ENCODE data around the gene PHPT1.

Gene PHPT1

DNA sequence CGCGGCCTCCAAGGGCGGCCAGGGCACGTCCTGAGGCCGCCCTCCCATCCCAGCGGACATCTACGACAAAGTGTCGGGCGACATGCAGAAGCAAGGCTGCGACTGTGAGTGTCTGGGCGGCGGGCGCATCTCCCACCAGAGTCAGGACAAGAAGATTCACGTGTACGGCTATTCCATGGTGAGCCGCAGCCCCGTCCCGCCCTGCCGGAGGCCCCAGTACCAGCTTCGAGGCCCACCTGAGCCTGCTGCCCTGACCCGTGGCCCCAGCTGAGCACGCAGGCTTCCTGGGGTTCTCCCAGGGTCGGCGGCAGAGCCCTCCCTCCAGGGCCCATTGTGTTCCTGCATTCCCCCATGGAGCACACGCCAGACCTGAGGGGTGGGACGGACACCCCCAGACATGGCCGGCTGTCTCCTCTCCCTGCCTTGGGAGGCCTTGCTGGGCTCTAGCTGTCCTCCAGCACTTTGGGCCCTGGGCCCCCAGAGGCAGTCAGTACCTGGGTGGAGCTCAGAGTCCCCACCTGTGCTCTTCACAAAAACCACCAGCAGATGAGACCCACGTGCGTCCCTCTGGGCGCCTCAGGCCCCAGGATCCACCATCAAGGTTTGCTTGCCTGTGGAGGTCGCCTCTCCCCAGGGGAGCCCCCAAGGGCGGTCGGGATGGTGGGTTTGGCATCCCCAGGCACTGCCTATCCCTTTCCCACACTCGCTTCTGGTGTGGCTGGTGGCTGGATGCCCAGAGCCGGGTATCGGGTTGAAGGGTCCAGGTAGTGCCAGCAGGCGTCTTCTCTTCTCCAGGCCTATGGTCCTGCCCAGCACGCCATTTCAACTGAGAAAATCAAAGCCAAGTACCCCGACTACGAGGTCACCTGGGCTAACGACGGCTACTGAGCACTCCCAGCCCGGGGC lies 1.0 kb downstream of the PHPT1 start:
- DNase-seq = no peak

DNA sequence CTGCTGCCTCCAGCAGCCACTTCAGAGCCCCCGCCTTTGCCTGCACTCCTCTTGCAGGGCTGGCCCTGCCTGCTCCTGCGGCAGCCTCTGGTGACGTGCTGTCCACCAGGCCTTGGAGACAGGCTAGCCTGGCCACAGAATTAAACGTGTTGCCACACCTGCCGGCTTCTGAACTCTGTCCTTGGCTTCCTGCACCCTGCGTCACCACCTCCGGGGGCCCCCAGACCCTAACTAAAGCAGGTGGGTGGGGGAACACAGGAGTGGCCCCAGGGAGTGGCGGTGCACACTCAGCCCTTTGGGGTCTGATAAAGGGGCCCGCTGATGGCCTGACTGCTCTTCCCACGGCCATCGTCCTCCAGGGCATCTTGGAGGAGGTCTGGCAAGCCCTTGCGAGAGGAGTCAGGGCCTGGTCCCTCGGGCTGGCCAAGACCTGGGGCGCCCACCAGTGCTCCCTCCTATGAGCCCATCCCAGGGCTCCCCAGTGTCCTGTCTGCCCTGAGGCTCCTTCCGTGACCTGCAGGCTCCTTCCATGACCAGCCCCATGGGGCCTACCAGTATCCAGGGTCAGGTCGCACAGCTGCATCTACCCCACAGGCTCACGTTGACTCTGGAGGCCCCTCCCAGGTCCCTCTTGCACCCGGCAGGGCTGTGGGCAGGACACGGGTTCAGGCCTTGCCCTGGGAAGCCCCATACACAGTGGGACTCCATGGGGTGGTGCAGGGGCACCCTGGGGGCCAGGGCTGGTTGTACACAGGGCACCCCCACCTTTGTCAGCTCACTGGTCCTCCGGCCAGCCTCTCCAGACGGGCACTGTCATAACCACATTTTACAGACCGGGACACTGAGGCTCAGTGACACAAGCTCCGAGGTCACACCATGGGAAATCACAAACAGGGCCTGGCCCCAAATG lies 1.9 kb downstream of the PHPT1 start:
- no peak for DNase-seq

DNA sequence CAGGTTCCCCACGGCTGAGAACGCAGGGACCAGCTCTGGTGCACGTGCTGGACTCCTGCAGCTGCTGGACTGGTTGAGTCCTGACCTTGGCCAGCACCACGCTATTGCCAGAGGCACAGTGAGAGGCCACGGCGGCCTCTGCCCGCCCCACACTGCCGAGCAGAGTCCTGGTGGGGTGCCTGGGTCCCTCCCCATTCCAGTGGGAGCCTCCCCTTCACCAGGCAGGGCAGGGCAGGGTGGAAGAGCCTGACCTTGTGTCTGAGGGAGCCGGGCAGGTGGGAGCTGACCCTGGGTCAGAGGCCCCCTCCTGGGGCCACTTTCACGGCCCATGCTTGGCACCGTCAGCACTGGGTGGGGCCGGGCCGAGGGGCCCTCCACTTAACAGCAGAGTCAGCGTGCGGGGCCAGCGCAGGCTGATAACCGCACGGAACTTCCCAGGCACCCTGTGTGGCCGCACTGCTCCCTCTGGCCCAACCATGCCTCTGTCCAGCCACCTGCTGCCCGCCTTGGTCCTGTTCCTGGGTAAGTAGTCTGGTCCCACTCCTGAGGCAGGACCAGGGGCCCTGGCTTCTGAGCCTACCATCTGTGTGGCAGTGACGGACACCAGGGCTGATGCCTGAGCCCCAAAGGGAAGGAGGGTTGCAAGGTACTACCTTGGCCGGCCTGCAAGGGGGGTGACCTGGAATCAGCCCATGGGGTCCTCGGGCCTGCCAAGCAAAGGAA lies 2.9 kb downstream of the PHPT1 start, which contains the start of gene MAMDC4:
MAMDC4 (plus strand) TSS at position 406 of the 723 bp plus-strand sequence; CDS start at position 477, 71 bp downstream.
- no peak for DNase-seq

DNA sequence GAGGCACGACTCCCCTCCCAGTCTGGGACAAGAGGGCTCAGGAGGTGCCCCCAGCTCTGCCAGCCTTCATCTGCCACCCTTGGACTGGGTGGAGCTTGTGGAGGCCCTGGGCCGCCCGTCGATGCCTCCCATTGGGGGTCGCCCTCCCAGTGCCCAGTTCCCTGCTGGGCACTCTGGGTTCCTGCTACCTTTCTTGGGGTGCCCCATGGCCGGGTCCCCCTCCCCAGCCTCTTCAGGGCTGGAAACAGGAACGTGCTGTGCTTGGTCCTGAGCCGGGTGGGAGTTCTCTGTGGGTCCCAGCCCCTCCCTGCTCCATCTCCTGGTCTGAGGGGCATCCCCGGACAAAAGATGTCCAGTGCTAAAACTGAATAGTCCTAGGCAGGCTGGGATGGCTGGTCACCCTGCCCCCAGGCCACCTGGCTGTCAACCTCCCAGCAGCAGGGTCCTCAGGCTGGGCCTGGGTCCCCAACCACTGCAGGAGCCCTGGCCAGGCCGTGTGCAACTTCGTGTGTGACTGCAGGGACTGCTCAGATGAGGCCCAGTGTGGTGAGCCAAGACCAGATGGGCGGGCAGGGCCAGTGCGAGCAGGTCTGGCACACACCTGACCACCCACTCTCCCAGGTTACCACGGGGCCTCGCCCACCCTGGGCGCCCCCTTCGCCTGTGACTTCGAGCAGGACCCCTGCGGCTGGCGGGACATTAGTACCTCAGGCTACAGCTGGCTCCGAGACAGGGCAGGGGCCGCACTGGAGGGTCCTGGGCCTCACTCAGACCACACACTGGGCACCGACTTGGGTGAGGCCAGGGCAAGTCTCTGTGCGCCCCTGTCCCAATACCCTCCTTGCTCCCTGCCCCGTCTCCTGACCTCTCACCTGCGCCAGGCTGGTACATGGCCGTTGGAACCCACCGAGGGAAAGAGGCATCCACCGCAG lies 3.7 kb downstream of the PHPT1 start:
- DNase-seq = no peak

DNA sequence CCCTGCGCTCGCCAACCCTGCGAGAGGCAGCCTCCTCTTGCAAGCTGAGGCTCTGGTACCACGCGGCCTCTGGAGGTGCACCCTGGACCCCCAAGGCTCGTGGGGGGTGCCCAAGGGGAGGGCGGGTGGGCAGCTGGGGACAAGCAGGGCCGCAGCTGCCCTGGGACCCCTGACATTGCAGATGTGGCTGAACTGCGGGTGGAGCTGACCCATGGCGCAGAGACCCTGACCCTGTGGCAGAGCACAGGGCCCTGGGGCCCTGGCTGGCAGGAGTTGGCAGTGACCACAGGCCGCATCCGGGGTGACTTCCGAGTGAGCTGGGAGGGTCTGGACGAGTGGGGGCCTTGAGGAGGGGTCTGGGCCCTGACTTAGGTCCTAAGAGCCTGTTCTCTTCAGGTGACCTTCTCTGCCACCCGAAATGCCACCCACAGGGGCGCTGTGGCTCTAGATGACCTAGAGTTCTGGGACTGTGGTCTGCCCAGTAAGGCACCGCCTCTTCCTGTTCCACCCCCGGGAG lies 4.4 kb downstream of the PHPT1 start:
- no peak for DNase-seq

DNA sequence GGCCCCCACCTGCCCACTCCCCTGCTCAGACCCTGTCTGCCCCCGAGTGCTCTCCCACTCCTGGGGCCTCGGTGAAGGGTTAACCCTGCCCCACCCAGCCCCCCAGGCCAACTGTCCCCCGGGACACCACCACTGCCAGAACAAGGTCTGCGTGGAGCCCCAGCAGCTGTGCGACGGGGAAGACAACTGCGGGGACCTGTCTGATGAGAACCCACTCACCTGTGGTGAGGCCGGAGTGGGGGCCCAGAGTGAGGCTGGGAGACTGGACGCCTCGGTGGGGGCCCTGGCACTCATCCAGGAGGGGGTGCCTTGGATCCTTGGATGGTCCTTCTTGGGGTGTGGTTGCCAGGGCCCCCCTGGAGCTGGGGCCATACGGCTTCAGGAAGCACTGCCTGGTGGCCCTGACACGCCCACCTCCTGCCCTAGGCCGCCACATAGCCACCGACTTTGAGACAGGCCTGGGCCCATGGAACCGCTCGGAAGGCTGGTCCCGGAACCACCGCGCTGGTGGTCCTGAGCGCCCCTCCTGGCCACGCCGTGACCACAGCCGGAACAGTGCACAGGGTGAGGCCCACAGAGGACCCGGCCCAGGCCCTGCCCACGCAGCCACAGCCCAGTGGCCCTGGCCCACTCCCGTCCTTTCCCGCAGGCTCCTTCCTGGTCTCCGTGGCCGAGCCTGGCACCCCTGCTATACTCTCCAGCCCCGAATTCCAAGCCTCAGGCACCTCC lies 5.1 kb downstream of the PHPT1 start:
- no peak for DNase-seq

DNA sequence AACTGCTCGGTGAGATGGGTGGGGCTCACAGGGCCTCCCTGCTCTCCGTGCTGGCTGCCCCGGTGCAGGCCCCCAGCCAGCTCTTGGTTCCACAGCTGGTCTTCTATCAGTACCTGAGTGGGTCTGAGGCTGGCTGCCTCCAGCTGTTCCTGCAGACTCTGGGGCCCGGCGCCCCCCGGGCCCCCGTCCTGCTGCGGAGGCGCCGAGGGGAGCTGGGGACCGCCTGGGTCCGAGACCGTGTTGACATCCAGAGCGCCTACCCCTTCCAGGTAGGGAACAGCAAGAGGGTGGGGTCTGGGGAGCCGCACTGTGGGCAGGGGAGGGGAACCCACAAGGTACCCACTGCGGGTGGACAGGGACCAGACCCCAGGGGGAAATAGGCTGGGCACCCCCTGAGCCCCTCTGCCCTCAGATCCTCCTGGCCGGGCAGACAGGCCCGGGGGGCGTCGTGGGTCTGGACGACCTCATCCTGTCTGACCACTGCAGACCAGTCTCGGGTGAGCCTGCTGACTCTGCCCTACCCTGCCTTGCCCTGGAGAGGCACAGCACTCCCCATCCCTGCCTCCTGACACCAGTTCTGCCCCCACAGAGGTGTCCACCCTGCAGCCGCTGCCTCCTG lies 5.7 kb downstream of the PHPT1 start:
- no peak for DNase-seq

DNA sequence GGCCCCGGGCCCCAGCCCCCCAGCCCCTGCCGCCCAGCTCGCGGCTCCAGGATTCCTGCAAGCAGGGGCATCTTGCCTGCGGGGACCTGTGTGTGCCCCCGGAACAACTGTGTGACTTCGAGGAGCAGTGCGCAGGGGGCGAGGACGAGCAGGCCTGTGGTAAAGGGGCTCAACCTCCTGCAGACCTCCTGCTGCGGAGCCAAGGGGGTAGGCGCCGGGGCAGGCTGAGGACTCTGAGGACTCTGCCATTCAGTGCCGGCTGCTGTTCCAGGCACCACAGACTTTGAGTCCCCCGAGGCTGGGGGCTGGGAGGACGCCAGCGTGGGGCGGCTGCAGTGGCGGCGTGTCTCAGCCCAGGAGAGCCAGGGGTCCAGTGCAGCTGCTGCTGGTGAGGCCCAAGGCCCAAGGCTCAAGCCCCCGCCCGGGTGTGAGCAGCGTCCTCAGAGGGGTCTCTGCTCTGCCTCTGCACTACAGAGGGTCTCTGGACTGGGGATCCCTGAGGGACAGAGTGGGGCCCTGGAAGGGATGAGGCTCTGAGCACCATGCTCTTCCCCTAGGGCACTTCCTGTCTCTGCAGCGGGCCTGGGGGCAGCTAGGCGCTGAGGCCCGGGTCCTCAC lies 6.4 kb downstream of the PHPT1 start:
- DNase-seq = no peak

DNA sequence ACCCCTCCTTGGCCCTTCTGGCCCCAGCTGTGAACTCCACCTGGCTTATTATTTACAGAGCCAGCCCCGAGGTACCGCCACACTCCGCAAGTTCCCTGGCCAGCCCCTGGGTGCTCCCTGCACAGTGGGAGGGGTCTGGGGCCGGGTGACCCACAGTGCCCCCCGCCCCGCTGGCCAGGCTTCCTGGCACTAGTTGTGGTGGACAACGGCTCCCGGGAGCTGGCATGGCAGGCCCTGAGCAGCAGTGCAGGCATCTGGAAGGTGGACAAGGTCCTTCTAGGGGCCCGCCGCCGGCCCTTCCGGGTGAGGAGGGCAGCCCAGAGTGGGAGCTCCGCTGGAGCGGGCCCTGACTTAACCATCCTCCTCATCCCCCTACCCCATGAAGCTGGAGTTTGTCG lies 6.9 kb downstream of the PHPT1 start:
- DNase-seq = no peak

DNA sequence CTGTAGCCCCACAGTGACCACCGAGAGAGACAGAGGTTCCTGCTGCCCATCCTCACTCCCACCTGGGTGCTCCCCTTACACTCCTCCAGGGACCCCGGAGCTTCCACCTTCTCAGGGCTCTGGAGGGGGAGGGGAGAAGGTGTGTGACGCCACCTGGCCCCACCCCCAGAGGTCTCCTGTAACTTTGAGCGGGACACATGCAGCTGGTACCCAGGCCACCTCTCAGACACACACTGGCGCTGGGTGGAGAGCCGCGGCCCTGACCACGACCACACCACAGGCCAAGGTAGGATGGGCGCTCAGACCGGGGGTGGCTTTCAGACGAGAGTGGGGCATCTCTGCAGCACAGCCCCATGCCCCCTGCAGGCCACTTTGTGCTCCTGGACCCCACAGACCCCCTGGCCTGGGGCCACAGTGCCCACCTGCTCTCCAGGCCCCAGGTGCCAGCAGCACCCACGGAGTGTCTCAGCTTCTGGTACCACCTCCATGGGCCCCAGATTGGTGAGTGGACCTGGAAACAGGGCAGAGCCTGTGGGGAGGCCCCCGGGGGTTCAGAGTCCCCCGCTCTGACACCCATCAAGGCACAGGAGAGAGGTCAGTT lies 7.4 kb downstream of the PHPT1 start:
- no peak for DNase-seq

DNA sequence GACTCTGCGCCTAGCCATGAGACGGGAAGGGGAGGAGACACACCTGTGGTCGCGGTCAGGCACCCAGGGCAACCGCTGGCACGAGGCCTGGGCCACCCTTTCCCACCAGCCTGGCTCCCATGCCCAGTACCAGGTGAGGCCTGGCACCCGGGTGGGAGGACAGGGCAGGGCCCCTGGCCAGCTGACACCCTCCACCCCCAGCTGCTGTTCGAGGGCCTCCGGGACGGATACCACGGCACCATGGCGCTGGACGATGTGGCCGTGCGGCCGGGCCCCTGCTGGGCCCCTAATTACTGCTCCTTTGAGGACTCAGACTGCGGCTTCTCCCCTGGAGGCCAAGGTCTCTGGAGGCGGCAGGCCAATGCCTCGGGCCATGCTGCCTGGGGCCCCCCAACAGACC lies 8.0 kb downstream of the PHPT1 start:
- DNase-seq = no peak

DNA sequence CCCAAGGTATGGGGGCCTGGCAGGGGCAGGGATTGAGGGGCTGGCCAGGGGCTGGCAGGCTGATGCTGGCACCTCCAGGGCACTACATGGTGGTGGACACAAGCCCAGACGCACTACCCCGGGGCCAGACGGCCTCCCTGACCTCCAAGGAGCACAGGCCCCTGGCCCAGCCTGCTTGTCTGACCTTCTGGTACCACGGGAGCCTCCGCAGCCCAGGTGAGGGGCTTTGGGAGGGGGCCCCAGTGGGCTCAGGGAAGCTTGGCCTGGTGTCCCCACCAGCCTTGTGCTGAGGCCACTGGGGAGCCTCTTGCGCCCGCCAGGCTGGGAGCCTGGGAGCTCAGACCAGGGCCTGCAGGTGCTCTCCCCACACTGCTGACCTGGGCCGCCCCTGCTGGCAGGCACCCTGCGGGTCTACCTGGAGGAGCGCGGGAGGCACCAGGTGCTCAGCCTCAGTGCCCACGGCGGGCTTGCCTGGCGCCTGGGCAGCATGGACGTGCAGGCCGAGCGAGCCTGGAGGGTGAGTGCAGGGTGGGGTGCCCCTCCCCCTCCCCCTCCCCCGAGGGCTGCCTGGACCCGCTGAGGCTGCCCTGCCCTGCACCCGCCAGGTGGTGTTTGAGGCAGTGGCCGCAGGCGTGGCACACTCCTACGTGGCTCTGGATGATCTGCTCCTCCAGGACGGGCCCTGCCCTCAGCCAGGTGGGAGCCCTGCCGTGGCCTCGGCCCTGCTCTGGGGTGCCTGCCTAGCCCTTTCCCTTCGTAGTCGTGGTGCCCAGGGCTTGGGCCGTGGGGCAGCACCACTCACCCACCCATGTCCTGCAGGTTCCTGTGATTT lies 8.6 kb downstream of the PHPT1 start:
- DNase-seq = no peak

DNA sequence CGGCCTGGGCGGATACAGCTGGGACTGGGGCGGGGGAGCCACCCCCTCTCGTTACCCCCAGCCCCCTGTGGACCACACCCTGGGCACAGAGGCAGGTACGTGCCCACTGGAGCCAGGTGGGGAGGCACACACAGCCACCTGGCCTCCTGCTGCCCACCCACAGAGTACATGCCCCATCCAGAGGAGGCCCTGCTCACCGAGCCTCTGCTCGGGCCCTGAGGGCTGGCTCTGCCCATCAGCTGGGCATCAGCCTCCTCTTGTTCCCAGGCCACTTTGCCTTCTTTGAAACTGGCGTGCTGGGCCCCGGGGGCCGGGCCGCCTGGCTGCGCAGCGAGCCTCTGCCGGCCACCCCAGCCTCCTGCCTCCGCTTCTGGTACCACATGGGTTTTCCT lies 9.2 kb downstream of the PHPT1 start:
- DNase-seq = no peak

DNA sequence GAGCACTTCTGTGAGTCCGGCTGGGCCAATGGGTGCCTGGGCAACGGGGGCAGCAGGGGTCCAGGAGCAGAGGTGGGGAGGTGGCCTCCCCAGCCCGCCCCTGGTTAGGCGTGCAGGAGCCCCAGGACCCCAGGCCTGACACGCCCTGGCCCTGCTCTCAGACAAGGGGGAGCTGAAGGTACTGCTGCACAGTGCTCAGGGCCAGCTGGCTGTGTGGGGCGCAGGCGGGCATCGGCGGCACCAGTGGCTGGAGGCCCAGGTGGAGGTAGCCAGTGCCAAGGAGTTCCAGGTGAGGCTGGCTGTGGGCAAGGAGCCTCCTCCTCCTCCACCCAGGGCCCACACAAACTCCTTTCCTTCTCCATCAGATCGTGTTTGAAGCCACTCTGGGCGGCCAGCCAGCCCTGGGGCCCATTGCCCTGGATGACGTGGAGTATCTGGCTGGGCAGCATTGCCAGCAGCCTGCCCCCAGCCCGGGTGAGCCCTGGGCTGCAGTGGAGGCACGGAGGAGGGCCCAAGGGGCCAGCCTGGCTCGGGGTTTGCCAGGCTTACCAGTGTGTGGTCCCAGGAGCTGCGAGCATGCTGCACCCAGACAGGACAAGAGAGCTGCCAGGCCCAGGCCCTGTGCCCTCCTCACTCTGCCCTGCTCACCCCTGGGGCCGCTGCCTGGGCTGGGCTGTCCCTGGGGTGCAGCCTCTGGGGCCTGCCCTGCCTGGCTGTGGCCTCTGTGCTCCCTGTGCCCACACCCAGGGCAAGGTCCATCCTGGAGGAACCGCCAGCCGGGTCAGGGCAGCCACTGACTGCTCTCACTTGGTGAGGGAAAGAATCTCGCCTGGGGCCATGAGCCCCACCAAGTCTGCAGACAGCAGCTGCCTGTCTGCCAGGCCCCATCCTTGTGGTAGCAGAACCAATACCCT lies 9.9 kb downstream of the PHPT1 start:
- DNase-seq = no peak

DNA sequence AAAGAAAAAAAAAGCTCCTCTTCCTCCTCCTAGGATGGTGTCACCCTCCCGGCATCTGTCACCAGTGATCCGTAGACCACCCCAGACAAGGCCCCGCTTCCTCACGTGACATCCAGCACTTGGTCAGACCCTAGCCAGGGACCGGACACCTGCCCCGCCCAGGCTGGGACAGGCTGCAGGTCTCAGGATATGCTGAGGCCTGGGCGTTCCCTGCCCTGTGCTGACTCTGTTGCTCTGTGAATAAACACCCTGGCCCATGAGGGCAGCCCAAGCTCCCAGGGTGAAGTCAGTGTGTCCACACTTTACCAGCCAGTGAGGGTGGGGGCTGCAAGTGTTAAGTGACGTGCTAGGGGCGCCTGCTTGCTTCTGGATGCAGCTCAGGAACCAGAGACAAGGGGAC lies 11.3 kb downstream of the PHPT1 start:
- DNase-seq = no peak

DNA sequence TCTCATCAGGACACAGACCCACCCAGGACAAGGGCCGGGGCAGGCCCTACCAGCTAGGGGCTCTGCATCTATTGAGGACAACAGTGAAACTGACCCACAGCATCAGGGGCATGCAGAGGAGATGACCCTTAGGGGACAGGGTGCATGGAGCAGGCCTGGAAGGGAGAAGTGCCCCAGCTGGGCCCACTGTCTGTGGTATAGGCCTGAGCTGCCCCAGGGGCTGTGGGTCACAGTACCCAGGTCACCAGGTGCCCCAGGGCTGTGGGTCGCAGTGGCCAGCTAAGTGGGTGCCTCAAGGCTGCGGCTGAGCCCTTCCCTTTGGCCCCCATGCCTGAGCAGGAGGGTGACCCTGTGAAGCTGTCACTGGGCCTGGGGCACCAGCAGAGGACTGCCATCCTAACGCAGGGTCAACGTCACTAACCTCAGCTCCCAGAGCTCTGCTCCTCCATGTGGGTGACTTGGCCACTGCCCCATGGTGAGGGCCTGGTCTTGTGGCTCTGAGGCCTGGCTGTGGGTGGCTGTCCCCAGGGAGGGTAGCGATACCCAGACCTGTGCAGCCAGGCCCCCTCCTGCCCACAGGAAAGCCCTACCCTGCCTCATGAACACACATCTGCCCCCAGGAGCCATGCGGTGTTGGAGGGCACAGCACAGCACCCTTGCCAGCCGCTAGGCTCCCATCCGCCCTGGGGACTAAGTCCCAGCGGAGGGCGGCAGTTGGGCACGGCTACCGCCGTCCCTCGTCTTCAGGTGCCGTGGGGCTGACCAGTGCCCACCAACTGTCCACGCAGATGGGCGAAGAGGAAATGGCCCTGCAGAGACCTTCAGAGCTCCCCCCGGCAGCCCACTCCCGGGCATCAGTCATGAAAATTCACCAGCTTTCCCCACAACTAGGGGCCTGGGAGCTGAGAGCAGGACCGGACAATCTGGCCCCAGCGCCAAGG lies 12.0 kb downstream of the PHPT1 start:
- no peak for DNase-seq

Measured in stimulated activated naive CD4-positive, alpha-beta T cell (primary cell).